ENCODE data around the gene PRR13.

GRCh38 chr12:53492188-53492587 is 50.7 kb downstream of the PRR13 start:
- TF ChIP-seq YY1 (IDR thresholded peaks at IDR 0.05; ENCODE audit: low read depth) (no peak), POLR2AphosphoS5 (IDR thresholded peaks at IDR 0.05; ENCODE audit: low read depth, low read length) (no peak), EP300 (IDR thresholded peaks at IDR 0.05; ENCODE audit: borderline replicate concordance in 1 of 2, low read depth in 1 of 2, low read length in 1 of 2) (no peak)
- TF ChIP-seq, protein P1, sequence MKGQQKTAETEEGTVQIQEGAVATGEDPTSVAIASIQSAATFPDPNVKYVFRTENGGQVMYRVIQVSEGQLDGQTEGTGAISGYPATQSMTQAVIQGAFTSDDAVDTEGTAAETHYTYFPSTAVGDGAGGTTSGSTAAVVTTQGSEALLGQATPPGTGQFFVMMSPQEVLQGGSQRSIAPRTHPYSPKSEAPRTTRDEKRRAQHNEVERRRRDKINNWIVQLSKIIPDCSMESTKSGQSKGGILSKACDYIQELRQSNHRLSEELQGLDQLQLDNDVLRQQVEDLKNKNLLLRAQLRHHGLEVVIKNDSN (IDR thresholded peaks at IDR 0.05; ENCODE audit: borderline replicate concordance, low read depth): no peak
- TF ChIP-seq, protein P2, sequence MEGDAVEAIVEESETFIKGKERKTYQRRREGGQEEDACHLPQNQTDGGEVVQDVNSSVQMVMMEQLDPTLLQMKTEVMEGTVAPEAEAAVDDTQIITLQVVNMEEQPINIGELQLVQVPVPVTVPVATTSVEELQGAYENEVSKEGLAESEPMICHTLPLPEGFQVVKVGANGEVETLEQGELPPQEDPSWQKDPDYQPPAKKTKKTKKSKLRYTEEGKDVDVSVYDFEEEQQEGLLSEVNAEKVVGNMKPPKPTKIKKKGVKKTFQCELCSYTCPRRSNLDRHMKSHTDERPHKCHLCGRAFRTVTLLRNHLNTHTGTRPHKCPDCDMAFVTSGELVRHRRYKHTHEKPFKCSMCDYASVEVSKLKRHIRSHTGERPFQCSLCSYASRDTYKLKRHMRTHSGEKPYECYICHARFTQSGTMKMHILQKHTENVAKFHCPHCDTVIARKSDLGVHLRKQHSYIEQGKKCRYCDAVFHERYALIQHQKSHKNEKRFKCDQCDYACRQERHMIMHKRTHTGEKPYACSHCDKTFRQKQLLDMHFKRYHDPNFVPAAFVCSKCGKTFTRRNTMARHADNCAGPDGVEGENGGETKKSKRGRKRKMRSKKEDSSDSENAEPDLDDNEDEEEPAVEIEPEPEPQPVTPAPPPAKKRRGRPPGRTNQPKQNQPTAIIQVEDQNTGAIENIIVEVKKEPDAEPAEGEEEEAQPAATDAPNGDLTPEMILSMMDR (IDR thresholded peaks at IDR 0.05): no peak
